AG04449 (cell line): ENCODE data around the gene CCDC102B.

Source experiments
- CTCF ChIA-PET: fragments of 350-600 bp; formaldehyde crosslinking; extraction: SDS; loops from one replicate; lab custom pipeline; 2021; ENCODE audit warnings: antibody characterized with exemption; lab: Yijun Ruan, JAX
- POLR2A ChIA-PET: fragments of 400-600, 350-600 bp; formaldehyde crosslinking; extraction: SDS; loops from one replicate; lab custom pipeline; 2020; ENCODE audit warnings: antibody characterized with exemption, inconsistent platforms; lab: Yijun Ruan, JAX
- DNase-seq: peaks from one replicate; pipeline ENCODE4 v3.0.0-alpha.2; 2010; ENCODE audit warnings: low read depth, low spot score
- H3K4me3 ChIP-seq: 2 replicates; pipeline ENCODE4 v1.5.1; 2011; ENCODE audit warnings: low read depth, mild to moderate bottlenecking, control low read depth, low read length
- CTCF ChIP-seq: IDR thresholded peaks from one replicate; pipeline ENCODE4 v1.5.1; 2011; ENCODE audit warnings: mild to moderate bottlenecking, moderate library complexity, low read length, control low read depth, inconsistent platforms; ENCODE audit not compliant: insufficient read depth; ENCODE audit errors: missing control alignments

Gene CCDC102B

GRCh38 chr18:68983126-68983525 lies 185.2 kb downstream of the CCDC102B start:
- ChIA-PET POLR2A (no interaction called here), CTCF (no interaction called here)
- no peak for TF ChIP-seq CTCF
- H3K4me3 ChIP-seq = no peak overlapping the region
- no peak for DNase-seq

GRCh38 chr18:68984342-68984741 lies 186.5 kb downstream of the CCDC102B start:
- no peak for DNase-seq
- ChIA-PET CTCF (no interaction called here), POLR2A (no interaction called here)
- no peak for TF ChIP-seq CTCF
- H3K4me3 ChIP-seq = no peak overlapping the region

- POLR2A ChIA-PET = no interaction called here
- TF ChIP-seq CTCF = no peak
- CTCF ChIA-PET = no interaction called here
- no peak overlapping the region for H3K4me3 ChIP-seq
- no peak for DNase-seq
These were observed 187.4 kb downstream of the CCDC102B start for GRCh38 chr18:68985172-68985820.

- ChIA-PET POLR2A (no interaction called here), CTCF (no interaction called here)
- TF ChIP-seq CTCF = no peak
- DNase-seq = no peak
- no peak overlapping the region for H3K4me3 ChIP-seq
These were observed 193.4 kb downstream of the CCDC102B start for GRCh38 chr18:68991286-68991685.

GRCh38 chr18:68992719-68993482 lies 195.0 kb downstream of the CCDC102B start:
- no peak overlapping the region for H3K4me3 ChIP-seq
- DNase-seq = no peak
- TF ChIP-seq CTCF = no peak
- CTCF ChIA-PET = no interaction called here
- POLR2A ChIA-PET = no interaction called here

- ChIA-PET POLR2A (no interaction called here), CTCF (no interaction called here)
- no peak overlapping the region for H3K4me3 ChIP-seq
- DNase-seq = no peak
- no peak for TF ChIP-seq CTCF
These were observed 197.8 kb downstream of the CCDC102B start for GRCh38 chr18:68995675-68996074.
